ENCODE data around the gene DPT.
"Not testable (repeated sequence)": the region's sequence is repeated elsewhere in the genome, so short reads cannot be mapped to it uniquely, and the experiment has no call there.

The DPT gene

GRCh38 chr1:168728473-168729404, at the start of gene DPT:
TSS of gene DPT (minus strand) at chr1:168729206. CDS start at chr1:168729174, 32 bp downstream.
- peak in 1 of 2 donors; percentile 62 for DNase-seq
- Histone ChIP-seq H3K4me3 (peak within 1 kb of the TSS; percentile 31 to 39), H3K36me3 (no peaks in the 10 kb centered on the region), H3K4me1 (peaks cover 0 to 9% (median 0%) of the 10 kb centered on the region in 4 donors), H3K27me3 (no peaks in the 10 kb centered on the region), H3K9me3 (no peaks in the 10 kb centered on the region), H3K27ac (peak within 1 kb of the TSS; percentile 12 to 56)
- intact Hi-C loops (cut with DNase I; ENCODE audit: low total_unique reads): no loop called here
- TF ChIP-seq, protein P1, sequence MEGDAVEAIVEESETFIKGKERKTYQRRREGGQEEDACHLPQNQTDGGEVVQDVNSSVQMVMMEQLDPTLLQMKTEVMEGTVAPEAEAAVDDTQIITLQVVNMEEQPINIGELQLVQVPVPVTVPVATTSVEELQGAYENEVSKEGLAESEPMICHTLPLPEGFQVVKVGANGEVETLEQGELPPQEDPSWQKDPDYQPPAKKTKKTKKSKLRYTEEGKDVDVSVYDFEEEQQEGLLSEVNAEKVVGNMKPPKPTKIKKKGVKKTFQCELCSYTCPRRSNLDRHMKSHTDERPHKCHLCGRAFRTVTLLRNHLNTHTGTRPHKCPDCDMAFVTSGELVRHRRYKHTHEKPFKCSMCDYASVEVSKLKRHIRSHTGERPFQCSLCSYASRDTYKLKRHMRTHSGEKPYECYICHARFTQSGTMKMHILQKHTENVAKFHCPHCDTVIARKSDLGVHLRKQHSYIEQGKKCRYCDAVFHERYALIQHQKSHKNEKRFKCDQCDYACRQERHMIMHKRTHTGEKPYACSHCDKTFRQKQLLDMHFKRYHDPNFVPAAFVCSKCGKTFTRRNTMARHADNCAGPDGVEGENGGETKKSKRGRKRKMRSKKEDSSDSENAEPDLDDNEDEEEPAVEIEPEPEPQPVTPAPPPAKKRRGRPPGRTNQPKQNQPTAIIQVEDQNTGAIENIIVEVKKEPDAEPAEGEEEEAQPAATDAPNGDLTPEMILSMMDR (IDR thresholded peaks at IDR 0.05): no peak

DNA sequence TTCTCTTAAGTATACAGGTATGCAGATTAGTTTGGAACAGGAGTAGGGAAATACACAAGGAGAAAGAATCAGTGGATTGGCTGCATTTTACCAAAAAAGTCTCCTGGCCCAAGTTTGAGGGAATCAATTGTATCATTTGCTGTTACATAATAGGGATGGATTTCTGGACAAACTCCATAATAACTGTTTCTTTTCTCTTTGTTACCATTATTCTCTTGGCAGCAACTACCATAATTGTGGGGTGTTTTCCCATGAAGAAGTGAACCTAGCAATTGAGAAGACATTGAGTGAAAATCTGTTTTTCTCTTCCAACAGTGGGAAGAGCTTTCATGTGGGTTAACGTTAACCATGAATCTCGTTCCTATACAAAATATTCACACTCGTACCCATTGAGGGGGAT, 46.4 kb upstream of the DPT start:
- Histone ChIP-seq H3K9me3 (no peaks in the 10 kb centered on the region), H3K4me3 (no peak overlapping the region), H3K36me3 (no peaks in the 10 kb centered on the region), H3K4me1 (no peaks in the 10 kb centered on the region), H3K27me3 (no peaks in the 10 kb centered on the region), H3K27ac (no peak overlapping the region)
- TF ChIP-seq, protein P1 (IDR thresholded peaks at IDR 0.05): no peak
- intact Hi-C loops (cut with DNase I; ENCODE audit: low total_unique reads): no loop called here
- DNase-seq: no peak

DNA sequence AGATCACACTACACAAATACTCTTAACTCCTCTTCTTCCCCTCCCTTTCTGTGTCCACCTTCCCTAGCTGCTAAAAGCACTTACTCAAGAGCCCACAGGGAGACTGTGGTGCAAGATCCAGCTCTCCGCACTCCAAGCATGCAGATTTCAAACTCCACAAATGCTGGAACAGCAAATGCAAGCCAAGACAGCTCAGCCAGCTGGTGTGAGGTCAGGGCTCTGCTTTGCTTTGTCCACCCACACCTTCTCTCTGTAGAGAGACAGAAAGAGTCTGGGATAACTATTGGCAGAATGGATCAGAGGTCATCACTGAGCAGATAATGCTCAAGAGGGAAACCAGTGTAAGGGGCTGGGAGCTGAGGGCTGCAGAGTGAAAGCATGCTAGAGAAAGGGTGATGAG, 45.2 kb upstream of the DPT start:
- TF ChIP-seq, protein P1 (IDR thresholded peaks at IDR 0.05): no peak
- intact Hi-C loops (cut with DNase I; ENCODE audit: low total_unique reads): no loop called here
- Histone ChIP-seq H3K36me3 (no peaks in the 10 kb centered on the region), H3K27ac (no peak overlapping the region), H3K27me3 (no peaks in the 10 kb centered on the region), H3K9me3 (no peaks in the 10 kb centered on the region), H3K4me3 (no peak overlapping the region), H3K4me1 (no peaks in the 10 kb centered on the region)
- peak in 1 of 2 donors; percentile 38 for DNase-seq

GRCh38 chr1:168772428-168773060, 43.5 kb upstream of the DPT start:
- no peak overlapping the region for H3K27ac ChIP-seq
- H3K4me1 ChIP-seq: peaks cover 0 to 6% (median 0%) of the 10 kb centered on the region in 4 donors
- intact Hi-C loops (cut with DNase I; ENCODE audit: low total_unique reads): no loop called here
- H3K27me3 ChIP-seq: no peaks in the 10 kb centered on the region
- no peak overlapping the region for H3K4me3 ChIP-seq
- no peaks in the 10 kb centered on the region for H3K36me3 ChIP-seq
- DNase-seq: no peak
- TF ChIP-seq, protein P1 (IDR thresholded peaks at IDR 0.05): no peak
- H3K9me3 ChIP-seq: no peaks in the 10 kb centered on the region

- Histone ChIP-seq H3K4me3 (no peak overlapping the region), H3K27ac (no peak overlapping the region), H3K27me3 (no peaks in the 10 kb centered on the region), H3K4me1 (peaks cover 0 to 6% (median 0%) of the 10 kb centered on the region in 4 donors), H3K36me3 (no peaks in the 10 kb centered on the region), H3K9me3 (no peaks in the 10 kb centered on the region)
- TF ChIP-seq, protein P1 (IDR thresholded peaks at IDR 0.05): no peak
- intact Hi-C loops (cut with DNase I; ENCODE audit: low total_unique reads): no loop called here
- DNase-seq: no peak
These were observed 42.2 kb upstream of the DPT start for GRCh38 chr1:168771104-168771630.

DNA sequence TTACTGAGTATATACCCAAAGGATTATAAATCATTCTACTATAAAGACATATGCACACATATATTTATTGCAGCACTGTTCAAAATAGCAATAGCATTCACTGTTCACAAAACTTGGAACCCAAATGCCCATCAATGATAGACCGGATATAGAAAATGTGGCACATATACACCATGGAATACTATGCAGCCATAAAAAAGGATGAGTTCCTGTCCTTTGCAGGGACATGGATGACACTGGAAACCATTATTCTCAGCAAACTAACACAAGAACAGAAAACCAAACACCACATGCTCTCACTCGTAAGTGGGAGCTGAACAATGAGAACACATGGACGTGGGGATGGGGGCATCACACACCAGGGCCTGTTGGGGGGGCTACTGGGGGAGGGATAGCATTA, 40.9 kb upstream of the DPT start:
- H3K4me3 ChIP-seq; H3K4me1 ChIP-seq; DNase-seq; H3K27ac ChIP-seq; intact Hi-C loops (cut with DNase I; ENCODE audit: low total_unique reads); H3K27me3 ChIP-seq; H3K9me3 ChIP-seq; H3K36me3 ChIP-seq: not testable (repeated sequence)
